HepG2 (cell line): ENCODE data around the gene DCTN2. TPM values are rescaled to one million over a fixed set of nuclear protein-coding genes. Genes with fewer than 3 reads are reported as not detected.

Experiments used
- BRF2 ChIP-seq: sonication (generic); formaldehyde crosslinking; IDR thresholded peaks from 2 replicates; pipeline ENCODE4 v1.8.1; 2022; ENCODE audit warnings: mild to moderate bottlenecking, missing genetic modification reagents
- CHD2 ChIP-seq: IDR thresholded peaks from 2 replicates; pipeline ENCODE4 v1.6.1; 2011; ENCODE audit warnings: low read depth, low read length, improper control_type of control experiment
- ELF1 ChIP-seq: sonication (generic); formaldehyde crosslinking; IDR thresholded peaks from 2 replicates; pipeline ENCODE4 v1.4.0; 2020; ENCODE audit warnings: missing genetic modification reagents
- GABPB1 ChIP-seq: IDR thresholded peaks from 2 replicates; pipeline ENCODE4 v1.6.1; 2016; ENCODE audit warnings: mild to moderate bottlenecking, missing genetic modification reagents, moderate library complexity, missing compliant biosample characterization
- HNRNPK ChIP-seq: fragments of 200-400 bp; formaldehyde crosslinking; IDR thresholded peaks from 2 replicates; pipeline ENCODE4 v1.6.1; 2018; ENCODE audit warnings: low read length, low read depth, moderate library complexity, mild to moderate bottlenecking; ENCODE audit not compliant: poor library complexity, severe bottlenecking
- JUN ChIP-seq: sonication (generic); formaldehyde crosslinking; IDR thresholded peaks from 2 replicates; pipeline ENCODE4 v1.4.0; 2020; ENCODE audit warnings: mild to moderate bottlenecking, missing genetic modification reagents
- MAF1 ChIP-seq: sonication (generic); formaldehyde crosslinking; IDR thresholded peaks from 2 replicates; pipeline ENCODE4 v1.5.0; 2020; ENCODE audit warnings: missing genetic modification reagents, borderline replicate concordance
- MLLT10 ChIP-seq: sonication (generic); formaldehyde crosslinking; IDR thresholded peaks from 2 replicates; pipeline ENCODE4 v1.4.0; 2020; ENCODE audit warnings: missing genetic modification reagents
- NFE2 ChIP-seq: sonication (generic); formaldehyde crosslinking; IDR thresholded peaks from 2 replicates; pipeline ENCODE4 v1.4.0; 2020; ENCODE audit warnings: missing genetic modification reagents
- PAWR ChIP-seq: sonication (generic); formaldehyde crosslinking; IDR thresholded peaks from 2 replicates; pipeline ENCODE4 v1.4.0; 2020; ENCODE audit warnings: missing genetic modification reagents, mild to moderate bottlenecking, borderline replicate concordance
- PHF8 ChIP-seq: sonication (generic); formaldehyde crosslinking; IDR thresholded peaks from 2 replicates; pipeline ENCODE4 v1.5.0; 2020; ENCODE audit warnings: missing genetic modification reagents
- PRMT3 ChIP-seq: sonication (generic); formaldehyde crosslinking; IDR thresholded peaks from 2 replicates; pipeline ENCODE4 v1.8.1; 2022; ENCODE audit warnings: low read depth, mild to moderate bottlenecking, moderate library complexity, missing genetic modification reagents, borderline replicate concordance
- RBM39 ChIP-seq: fragments of 200-400 bp; formaldehyde crosslinking; IDR thresholded peaks from one replicate; pipeline ENCODE4 v1.6.1; 2018; ENCODE audit warnings: antibody characterized with exemption, mild to moderate bottlenecking, low read depth, low read length; ENCODE audit not compliant: poor library complexity, severe bottlenecking
- TSC22D2 ChIP-seq: sonication (generic); formaldehyde crosslinking; IDR thresholded peaks from 2 replicates; pipeline ENCODE4 v1.5.1; 2020; ENCODE audit warnings: missing genetic modification reagents, mild to moderate bottlenecking, borderline replicate concordance
- ZNF224 ChIP-seq: sonication (generic); formaldehyde crosslinking; IDR thresholded peaks from 2 replicates; pipeline ENCODE4 v1.5.0; 2020; ENCODE audit warnings: mild to moderate bottlenecking, missing genetic modification reagents
- ZNF362 ChIP-seq: sonication (generic); formaldehyde crosslinking; IDR thresholded peaks from 2 replicates; pipeline ENCODE4 v1.4.0; 2020; ENCODE audit warnings: missing genetic modification reagents, mild to moderate bottlenecking, borderline replicate concordance
- ZNF614 ChIP-seq: IDR thresholded peaks from 2 replicates; pipeline ENCODE4 v1.6.1; 2018; ENCODE audit warnings: missing biosample characterization, missing genetic modification reagents, inconsistent platforms, borderline replicate concordance
- ZNF792 ChIP-seq: IDR thresholded peaks from 2 replicates; pipeline ENCODE4 v1.6.1; 2016
- ZZZ3 ChIP-seq: sonication (generic); formaldehyde crosslinking; IDR thresholded peaks from 2 replicates; pipeline ENCODE4 v1.4.0; 2020; ENCODE audit warnings: missing genetic modification reagents, mild to moderate bottlenecking, borderline replicate concordance
- polyA plus RNA-seq, 8 experiments: library from polyadenylated mRNA; depleted of rRNA in 3 of 8; stranded (reverse) in 7 of 8; unstranded in 1 of 8; fragments of >200 nt; fragmentation: Illumina TruSeq in 4 of 8; extraction: Trizol in 4 of 8; gene quantifications; 2 replicates each; pipeline versions ENCODE4 v1.2.1 to v1.2.3, GENCODE V29; 2011 to 2016; ENCODE audit warnings: low read depth in 4 of 8, missing spikeins in 1 of 8, mixed read lengths in 1 of 8; ENCODE audit not compliant: insufficient read depth in 1 of 8
- total RNA-seq, 5 experiments: library from RNA; depleted of rRNA; stranded (reverse); fragments of >200 nt; fragmentation: Illumina TruSeq; extraction: Trizol; gene quantifications; 2 replicates each; pipeline ENCODE4 v1.2.3, GENCODE V29; 2016; ENCODE audit warnings: low read depth in 1 of 5
- TF ChIP-seq, protein P1 (sequence below): sonication (generic); formaldehyde crosslinking; conservative IDR thresholded peaks from 2 replicates; pipeline ENCODE4 v1.5.0; 2020; ENCODE audit warnings: missing genetic modification reagents
- TF ChIP-seq, protein P2 (sequence below): sonication (generic); formaldehyde crosslinking; IDR thresholded peaks from 2 replicates; pipeline ENCODE4 v1.4.0; 2020; ENCODE audit warnings: mild to moderate bottlenecking, missing genetic modification reagents
- TF ChIP-seq, protein P3 (sequence below): sonication (generic); formaldehyde crosslinking; IDR thresholded peaks from 2 replicates; pipeline ENCODE4 v1.9.0; 2021; ENCODE audit warnings: missing genetic modification reagents, borderline replicate concordance

The DCTN2 gene
- total and polyA plus RNA-seq, 2 of the 13 experiments (the other 11 are each of a cell fraction or from before 2014, with no cell fraction given) = 72.0 to 77.4 TPM

DNA sequence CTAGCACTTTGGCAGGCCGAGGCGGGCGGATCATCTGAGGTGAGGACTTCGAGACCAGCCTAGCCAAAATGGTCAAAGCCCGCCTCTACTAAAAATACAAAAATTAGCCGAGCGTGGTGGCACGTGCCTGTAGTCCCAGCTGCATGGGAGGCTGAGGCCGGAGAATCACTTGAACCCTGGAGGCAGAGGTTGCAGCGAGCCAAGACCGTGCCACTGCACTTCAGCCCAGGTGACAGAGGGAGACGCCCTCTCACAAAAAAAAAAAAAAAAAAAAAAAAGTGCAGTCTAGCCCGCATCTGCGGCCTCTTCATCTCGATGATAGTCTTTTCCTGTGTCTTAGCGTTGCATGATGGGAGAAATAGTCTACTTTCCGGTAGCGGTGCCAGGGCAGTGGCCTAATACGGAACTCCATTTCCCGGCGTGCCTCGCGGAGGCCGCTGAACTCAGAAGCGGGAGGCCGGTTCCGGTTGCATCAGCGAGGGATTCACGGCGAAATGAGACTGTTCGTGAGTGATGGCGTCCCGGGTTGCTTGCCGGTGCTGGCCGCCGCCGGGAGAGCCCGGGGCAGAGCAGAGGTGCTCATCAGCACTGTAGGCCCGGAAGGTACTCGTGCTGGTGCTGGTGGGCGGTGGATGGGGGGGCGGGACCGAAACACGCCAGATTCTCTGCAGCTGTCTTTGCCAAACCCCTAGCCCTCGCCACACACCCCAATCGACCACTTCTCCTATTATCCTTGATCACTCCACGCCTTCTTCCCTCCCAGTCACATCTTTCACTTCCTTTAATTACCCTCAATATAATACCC lies 59.2 kb downstream of the DCTN2 start, which contains the start of gene MARS1 (continued):
- TF ChIP-seq ELF1 (CRISPR knock-in tag) (peak; percentile 92), ZZZ3 (CRISPR knock-in tag) (peak; percentile 36; the same call in 1 of the 2 replicates), PAWR (CRISPR knock-in tag) (no peak), HNRNPK (no peak), PRMT3 (CRISPR knock-in tag) (no peak), RBM39 (peak; percentile 78), ZNF614 (no peak), MLLT10 (no peak), ZNF792 (CRISPR knock-in tag) (0 out of 2 replicates have a peak, but pooled peaks have one; percentile 31), TSC22D2 (CRISPR knock-in tag) (no peak), CHD2 (no peak), JUN (no peak), GABPB1 (CRISPR knock-in tag) (peak; percentile 97), BRF2 (CRISPR knock-in tag) (no peak), MAF1 (no peak), PHF8 (CRISPR knock-in tag) (peak; percentile 74), NFE2 (no peak), ZNF362 (CRISPR knock-in tag) (peak; percentile 100), ZNF224 (CRISPR knock-in tag) (peak; percentile 81)
- TF ChIP-seq, protein P1, sequence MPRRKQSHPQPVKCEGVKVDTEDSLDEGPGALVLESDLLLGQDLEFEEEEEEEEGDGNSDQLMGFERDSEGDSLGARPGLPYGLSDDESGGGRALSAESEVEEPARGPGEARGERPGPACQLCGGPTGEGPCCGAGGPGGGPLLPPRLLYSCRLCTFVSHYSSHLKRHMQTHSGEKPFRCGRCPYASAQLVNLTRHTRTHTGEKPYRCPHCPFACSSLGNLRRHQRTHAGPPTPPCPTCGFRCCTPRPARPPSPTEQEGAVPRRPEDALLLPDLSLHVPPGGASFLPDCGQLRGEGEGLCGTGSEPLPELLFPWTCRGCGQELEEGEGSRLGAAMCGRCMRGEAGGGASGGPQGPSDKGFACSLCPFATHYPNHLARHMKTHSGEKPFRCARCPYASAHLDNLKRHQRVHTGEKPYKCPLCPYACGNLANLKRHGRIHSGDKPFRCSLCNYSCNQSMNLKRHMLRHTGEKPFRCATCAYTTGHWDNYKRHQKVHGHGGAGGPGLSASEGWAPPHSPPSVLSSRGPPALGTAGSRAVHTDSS (CRISPR knock-in tag) = no peak
- TF ChIP-seq, protein P2, sequence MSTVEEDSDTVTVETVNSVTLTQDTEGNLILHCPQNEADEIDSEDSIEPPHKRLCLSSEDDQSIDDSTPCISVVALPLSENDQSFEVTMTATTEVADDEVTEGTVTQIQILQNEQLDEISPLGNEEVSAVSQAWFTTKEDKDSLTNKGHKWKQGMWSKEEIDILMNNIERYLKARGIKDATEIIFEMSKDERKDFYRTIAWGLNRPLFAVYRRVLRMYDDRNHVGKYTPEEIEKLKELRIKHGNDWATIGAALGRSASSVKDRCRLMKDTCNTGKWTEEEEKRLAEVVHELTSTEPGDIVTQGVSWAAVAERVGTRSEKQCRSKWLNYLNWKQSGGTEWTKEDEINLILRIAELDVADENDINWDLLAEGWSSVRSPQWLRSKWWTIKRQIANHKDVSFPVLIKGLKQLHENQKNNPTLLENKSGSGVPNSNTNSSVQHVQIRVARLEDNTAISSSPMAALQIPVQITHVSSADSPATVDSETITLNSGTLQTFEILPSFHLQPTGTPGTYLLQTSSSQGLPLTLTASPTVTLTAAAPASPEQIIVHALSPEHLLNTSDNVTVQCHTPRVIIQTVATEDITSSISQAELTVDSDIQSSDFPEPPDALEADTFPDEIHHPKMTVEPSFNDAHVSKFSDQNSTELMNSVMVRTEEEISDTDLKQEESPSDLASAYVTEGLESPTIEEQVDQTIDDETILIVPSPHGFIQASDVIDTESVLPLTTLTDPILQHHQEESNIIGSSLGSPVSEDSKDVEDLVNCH (CRISPR knock-in tag) = no peak
- TF ChIP-seq, protein P3, sequence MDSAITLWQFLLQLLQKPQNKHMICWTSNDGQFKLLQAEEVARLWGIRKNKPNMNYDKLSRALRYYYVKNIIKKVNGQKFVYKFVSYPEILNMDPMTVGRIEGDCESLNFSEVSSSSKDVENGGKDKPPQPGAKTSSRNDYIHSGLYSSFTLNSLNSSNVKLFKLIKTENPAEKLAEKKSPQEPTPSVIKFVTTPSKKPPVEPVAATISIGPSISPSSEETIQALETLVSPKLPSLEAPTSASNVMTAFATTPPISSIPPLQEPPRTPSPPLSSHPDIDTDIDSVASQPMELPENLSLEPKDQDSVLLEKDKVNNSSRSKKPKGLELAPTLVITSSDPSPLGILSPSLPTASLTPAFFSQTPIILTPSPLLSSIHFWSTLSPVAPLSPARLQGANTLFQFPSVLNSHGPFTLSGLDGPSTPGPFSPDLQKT = no peak
